GM23338 (cell line): ENCODE results near the gene NDUFV2. TPM values are rescaled to one million over a fixed set of nuclear protein-coding genes. Genes with fewer than 3 reads are reported as not detected.

Experiments used
- ATAC-seq: fragments of 200-7000 bp; cut with Tn5 transposase; 3 replicates; pipeline ENCODE4 v1.9.1; 2020
- DNase-seq: peaks from one replicate; pipeline ENCODE4 v3.0.0-alpha.2; 2015; ENCODE audit warnings: low spot score
- H2AFZ ChIP-seq: fragments of 200-600 bp; sonication (generic); 2 replicates; pipeline ENCODE4 v1.8.0; 2016; ENCODE audit warnings: antibody characterized with exemption, mild to moderate bottlenecking, moderate library complexity
- H3F3A ChIP-seq: fragments of 200-600 bp; sonication (generic); replicated peaks from 2 replicates; pipeline ENCODE4 v1.8.0; 2017; ENCODE audit warnings: antibody characterized with exemption, mixed run types, low read depth
- H3K27ac ChIP-seq: fragments of 200-600 bp; sonication (generic); 2 replicates; pipeline ENCODE4 v1.6.1; 2016; ENCODE audit warnings: low read depth
- H3K27me3 ChIP-seq: fragments of 200-600 bp; sonication (generic); 2 replicates; pipeline ENCODE4 v1.8.0; 2016; ENCODE audit warnings: mild to moderate bottlenecking, mixed run types, moderate library complexity; ENCODE audit not compliant: insufficient read depth
- H3K36me3 ChIP-seq: fragments of 200-600 bp; sonication (generic); 2 replicates; pipeline ENCODE4 v1.8.0; 2016; ENCODE audit warnings: mild to moderate bottlenecking; ENCODE audit not compliant: insufficient read depth
- H3K4me1 ChIP-seq: fragments of 200-600 bp; sonication (generic); 2 replicates; pipeline ENCODE4 v1.8.0; 2016; ENCODE audit warnings: mild to moderate bottlenecking, moderate library complexity; ENCODE audit not compliant: insufficient read depth
- H3K4me2 ChIP-seq: fragments of 200-600 bp; sonication (generic); 2 replicates; pipeline ENCODE4 v1.7.1; 2017; ENCODE audit warnings: mixed run types
- H3K4me3 ChIP-seq: fragments of 200-600 bp; sonication (generic); 2 replicates; pipeline ENCODE4 v1.6.1; 2016; ENCODE audit warnings: mixed run types
- H3K79me2 ChIP-seq: fragments of 200-600 bp; sonication (generic); replicated peaks from 2 replicates; pipeline ENCODE4 v1.8.0; 2017; ENCODE audit warnings: mild to moderate bottlenecking; ENCODE audit not compliant: insufficient read depth
- H3K9me2 ChIP-seq: fragments of 200-600 bp; sonication (generic); 2 replicates; pipeline ENCODE4 v1.8.0; 2017; ENCODE audit not compliant: insufficient read depth
- H4K20me1 ChIP-seq: fragments of 200-600 bp; sonication (generic); replicated peaks from 2 replicates; pipeline ENCODE4 v1.8.0; 2017; ENCODE audit warnings: mild to moderate bottlenecking; ENCODE audit not compliant: insufficient read depth
- H3K27ac Mint-ChIP-seq: 2 replicates; pipeline ENCODE4 v1.8.0; 2020; ENCODE audit warnings: inconsistent platforms, mild to moderate bottlenecking, moderate library complexity, mixed read lengths
- H3K27me3 Mint-ChIP-seq: 3 replicates; pipeline ENCODE4 v1.8.0; 2022; ENCODE audit warnings: low read depth, mild to moderate bottlenecking, moderate library complexity, mixed read lengths, inconsistent platforms; ENCODE audit not compliant: insufficient read depth, poor library complexity
- H3K36me3 Mint-ChIP-seq: 3 replicates; pipeline ENCODE4 v1.8.0; 2021; ENCODE audit warnings: low read depth, mild to moderate bottlenecking, inconsistent platforms, moderate library complexity, mixed read lengths
- H3K4me1 Mint-ChIP-seq: 3 replicates; pipeline ENCODE4 v1.8.0; 2020; ENCODE audit warnings: mild to moderate bottlenecking, inconsistent platforms, mixed read lengths
- H3K4me3 Mint-ChIP-seq: 3 replicates; pipeline ENCODE4 v1.8.0; 2021; ENCODE audit warnings: moderate library complexity, mild to moderate bottlenecking, inconsistent platforms, mixed read lengths
- H3K9me3 Mint-ChIP-seq: 3 replicates; pipeline ENCODE4 v1.8.0; 2020; ENCODE audit warnings: moderate library complexity, mild to moderate bottlenecking, inconsistent platforms, mixed read lengths
- CREB1 ChIP-seq: fragments of 250-450 bp; sonication (Bioruptor Pico); IDR thresholded peaks from 2 replicates; pipeline ENCODE4 v1.5.0; 2020; ENCODE audit warnings: low read depth, mild to moderate bottlenecking, moderate library complexity
- EZH2 ChIP-seq: fragments of 200-600 bp; sonication (generic); IDR thresholded peaks from one replicate; pipeline ENCODE4 v1.8.0; 2017; ENCODE audit warnings: antibody characterized with exemption, mild to moderate bottlenecking, low read depth; ENCODE audit not compliant: unreplicated experiment
- EZH2phosphoT487 ChIP-seq: fragments of 200-600 bp; sonication (generic); IDR thresholded peaks from one replicate; pipeline ENCODE4 v1.8.1; 2018; ENCODE audit warnings: antibody characterized with exemption; ENCODE audit not compliant: unreplicated experiment
- NANOG ChIP-seq: IDR thresholded peaks from 2 replicates; pipeline ENCODE4 v1.6.1; 2016; ENCODE audit warnings: antibody characterized with exemption, borderline replicate concordance
- STAT1 ChIP-seq: IDR thresholded peaks from one replicate; pipeline ENCODE4 v1.6.1; 2016; ENCODE audit warnings: antibody characterized with exemption; ENCODE audit not compliant: unreplicated experiment
- ZNF114 ChIP-seq: fragments of 250-450 bp; sonication (Bioruptor Pico); IDR thresholded peaks from 2 replicates; pipeline ENCODE4 v1.5.0; 2020; ENCODE audit warnings: mild to moderate bottlenecking, moderate library complexity
- ZNF331 ChIP-seq: fragments of 250-450 bp; sonication (Bioruptor Pico); IDR thresholded peaks from 2 replicates; pipeline ENCODE4 v1.5.0; 2020; ENCODE audit warnings: low read depth, mild to moderate bottlenecking, moderate library complexity
- polyA plus RNA-seq: library from polyadenylated mRNA; unstranded; fragments of >200 nt; fragmentation: Nextera tagmentation; extraction: Ambion mirVana; gene quantifications from 2 replicates; pipeline ENCODE4 v1.2.1, GENCODE V29; 2016
- total RNA-seq: library from RNA; depleted of rRNA; stranded (reverse); fragments of >200 nt; shearing (Covaris generic); gene quantifications from 2 replicates; pipeline ENCODE4 v1.2.3, GENCODE V29; 2014
- TF ChIP-seq, protein P1 (sequence below): IDR thresholded peaks from one replicate; pipeline ENCODE4 v1.6.1; 2018; ENCODE audit warnings: antibody characterized with exemption; ENCODE audit not compliant: unreplicated experiment
- TF ChIP-seq, protein P2 (sequence below), 2 experiments: fragments of 200-600 bp in 1 of 2; sonication (generic) in 1 of 2; conservative IDR thresholded peaks; 2 replicates each; pipeline versions ENCODE4 v1.5.1 to v1.6.1; 2016 to 2017; ENCODE audit warnings: antibody characterized with exemption in 2 of 2, low read depth in 2 of 2, mild to moderate bottlenecking in 2 of 2, moderate library complexity in 1 of 2
- TF ChIP-seq, protein P3 (sequence below): IDR thresholded peaks from 2 replicates; pipeline ENCODE4 v1.6.1; 2016; ENCODE audit warnings: antibody characterized with exemption

Gene NDUFV2
- total and polyA plus RNA-seq, 2 experiments from 2014 or later, result 157 to 577 TPM

DNA sequence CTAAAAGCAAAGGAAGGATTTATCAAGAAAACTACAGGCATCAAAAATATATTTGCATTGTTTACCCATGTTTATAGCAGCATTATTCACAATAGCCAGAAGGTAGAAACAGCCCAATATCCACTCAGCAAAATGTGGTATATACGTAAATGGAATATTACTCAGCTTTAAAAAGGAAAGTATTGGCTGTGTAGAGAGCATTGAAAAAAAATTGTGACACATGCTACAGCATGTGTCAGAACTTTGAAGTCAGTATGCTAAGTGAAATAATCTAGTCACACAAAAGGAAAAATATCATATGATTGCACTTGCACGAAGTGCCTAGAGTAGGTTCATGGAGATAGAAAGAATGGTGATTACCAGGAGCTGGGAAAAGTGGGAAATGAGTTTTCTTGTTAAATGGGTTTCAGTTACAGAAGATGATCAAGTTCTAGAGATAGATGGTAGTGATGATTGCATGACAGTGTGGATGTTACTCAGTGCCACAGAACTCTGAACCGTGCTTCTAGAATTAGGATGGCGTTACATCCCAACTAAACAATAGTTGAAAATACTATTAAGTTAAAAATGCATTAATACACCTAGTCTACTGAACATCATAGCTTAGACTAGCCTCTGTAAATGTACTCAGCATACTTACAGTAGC is 54.2 kb downstream of the NDUFV2 start (continued):
- TF ChIP-seq, protein P1, sequence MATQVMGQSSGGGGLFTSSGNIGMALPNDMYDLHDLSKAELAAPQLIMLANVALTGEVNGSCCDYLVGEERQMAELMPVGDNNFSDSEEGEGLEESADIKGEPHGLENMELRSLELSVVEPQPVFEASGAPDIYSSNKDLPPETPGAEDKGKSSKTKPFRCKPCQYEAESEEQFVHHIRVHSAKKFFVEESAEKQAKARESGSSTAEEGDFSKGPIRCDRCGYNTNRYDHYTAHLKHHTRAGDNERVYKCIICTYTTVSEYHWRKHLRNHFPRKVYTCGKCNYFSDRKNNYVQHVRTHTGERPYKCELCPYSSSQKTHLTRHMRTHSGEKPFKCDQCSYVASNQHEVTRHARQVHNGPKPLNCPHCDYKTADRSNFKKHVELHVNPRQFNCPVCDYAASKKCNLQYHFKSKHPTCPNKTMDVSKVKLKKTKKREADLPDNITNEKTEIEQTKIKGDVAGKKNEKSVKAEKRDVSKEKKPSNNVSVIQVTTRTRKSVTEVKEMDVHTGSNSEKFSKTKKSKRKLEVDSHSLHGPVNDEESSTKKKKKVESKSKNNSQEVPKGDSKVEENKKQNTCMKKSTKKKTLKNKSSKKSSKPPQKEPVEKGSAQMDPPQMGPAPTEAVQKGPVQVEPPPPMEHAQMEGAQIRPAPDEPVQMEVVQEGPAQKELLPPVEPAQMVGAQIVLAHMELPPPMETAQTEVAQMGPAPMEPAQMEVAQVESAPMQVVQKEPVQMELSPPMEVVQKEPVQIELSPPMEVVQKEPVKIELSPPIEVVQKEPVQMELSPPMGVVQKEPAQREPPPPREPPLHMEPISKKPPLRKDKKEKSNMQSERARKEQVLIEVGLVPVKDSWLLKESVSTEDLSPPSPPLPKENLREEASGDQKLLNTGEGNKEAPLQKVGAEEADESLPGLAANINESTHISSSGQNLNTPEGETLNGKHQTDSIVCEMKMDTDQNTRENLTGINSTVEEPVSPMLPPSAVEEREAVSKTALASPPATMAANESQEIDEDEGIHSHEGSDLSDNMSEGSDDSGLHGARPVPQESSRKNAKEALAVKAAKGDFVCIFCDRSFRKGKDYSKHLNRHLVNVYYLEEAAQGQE, result no peak
- TF ChIP-seq EZH2phosphoT487 (no peak), NANOG (no peak)

DNA sequence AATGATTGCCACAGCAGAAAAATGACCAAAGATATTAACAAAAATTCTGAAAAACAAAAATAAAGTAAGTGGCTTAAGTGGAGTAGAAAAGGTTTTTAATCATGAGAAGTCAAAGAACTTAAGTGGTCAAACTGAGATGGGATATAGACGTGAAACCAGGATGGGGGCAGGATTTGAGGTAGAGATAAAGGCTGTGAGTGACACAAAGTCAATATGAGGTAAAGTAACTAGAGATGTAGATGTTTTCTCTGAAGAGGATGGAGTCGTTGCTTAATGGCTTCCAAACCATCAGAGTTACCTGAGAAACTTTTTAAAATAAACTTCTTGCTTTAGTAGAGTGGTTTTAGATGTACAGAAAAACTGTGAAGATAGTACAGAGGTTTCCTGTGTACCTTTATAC is 55.3 kb downstream of the NDUFV2 start:
- no peaks in the 10 kb centered on the region for H3F3A ChIP-seq
- H4K20me1 ChIP-seq, result peaks cover 7% of the 10 kb centered on the region; the same call in 1 of the 2 replicates
- peaks cover 88% of the 10 kb centered on the region for H3K79me2 ChIP-seq
- no peak overlapping the region for H2AFZ ChIP-seq
- Mint-ChIP-seq H3K9me3 (peaks cover 10% of the 10 kb centered on the region), H3K36me3 (peaks cover 13% of the 10 kb centered on the region), H3K4me1 (no peaks in the 10 kb centered on the region), H3K27ac (no peak overlapping the region), H3K4me3 (no peak overlapping the region), H3K27me3 (peaks cover 2% of the 10 kb centered on the region)
- H3K4me2 ChIP-seq, result no peak overlapping the region
- H3K4me1 ChIP-seq, result no peaks in the 10 kb centered on the region
- no peak for DNase-seq
- no peaks in the 10 kb centered on the region for H3K9me2 ChIP-seq
- no peak overlapping the region for H3K27ac ChIP-seq
- no peak for ATAC-seq
- no peaks in the 10 kb centered on the region for H3K27me3 ChIP-seq
- no peak overlapping the region for H3K4me3 ChIP-seq
- no peaks in the 10 kb centered on the region for H3K36me3 ChIP-seq
- TF ChIP-seq, protein P2, sequence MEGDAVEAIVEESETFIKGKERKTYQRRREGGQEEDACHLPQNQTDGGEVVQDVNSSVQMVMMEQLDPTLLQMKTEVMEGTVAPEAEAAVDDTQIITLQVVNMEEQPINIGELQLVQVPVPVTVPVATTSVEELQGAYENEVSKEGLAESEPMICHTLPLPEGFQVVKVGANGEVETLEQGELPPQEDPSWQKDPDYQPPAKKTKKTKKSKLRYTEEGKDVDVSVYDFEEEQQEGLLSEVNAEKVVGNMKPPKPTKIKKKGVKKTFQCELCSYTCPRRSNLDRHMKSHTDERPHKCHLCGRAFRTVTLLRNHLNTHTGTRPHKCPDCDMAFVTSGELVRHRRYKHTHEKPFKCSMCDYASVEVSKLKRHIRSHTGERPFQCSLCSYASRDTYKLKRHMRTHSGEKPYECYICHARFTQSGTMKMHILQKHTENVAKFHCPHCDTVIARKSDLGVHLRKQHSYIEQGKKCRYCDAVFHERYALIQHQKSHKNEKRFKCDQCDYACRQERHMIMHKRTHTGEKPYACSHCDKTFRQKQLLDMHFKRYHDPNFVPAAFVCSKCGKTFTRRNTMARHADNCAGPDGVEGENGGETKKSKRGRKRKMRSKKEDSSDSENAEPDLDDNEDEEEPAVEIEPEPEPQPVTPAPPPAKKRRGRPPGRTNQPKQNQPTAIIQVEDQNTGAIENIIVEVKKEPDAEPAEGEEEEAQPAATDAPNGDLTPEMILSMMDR (conservative IDR thresholded peaks at IDR 0.05; ENCODE audit: low read depth in 2 of 2), result no peak
- TF ChIP-seq CREB1 (CRISPR knock-in tag) (no peak), EZH2phosphoT487 (no peak), NANOG (no peak), ZNF114 (no peak), EZH2 (no peak), STAT1 (no peak), ZNF331 (CRISPR knock-in tag) (no peak)
- TF ChIP-seq, protein P3, sequence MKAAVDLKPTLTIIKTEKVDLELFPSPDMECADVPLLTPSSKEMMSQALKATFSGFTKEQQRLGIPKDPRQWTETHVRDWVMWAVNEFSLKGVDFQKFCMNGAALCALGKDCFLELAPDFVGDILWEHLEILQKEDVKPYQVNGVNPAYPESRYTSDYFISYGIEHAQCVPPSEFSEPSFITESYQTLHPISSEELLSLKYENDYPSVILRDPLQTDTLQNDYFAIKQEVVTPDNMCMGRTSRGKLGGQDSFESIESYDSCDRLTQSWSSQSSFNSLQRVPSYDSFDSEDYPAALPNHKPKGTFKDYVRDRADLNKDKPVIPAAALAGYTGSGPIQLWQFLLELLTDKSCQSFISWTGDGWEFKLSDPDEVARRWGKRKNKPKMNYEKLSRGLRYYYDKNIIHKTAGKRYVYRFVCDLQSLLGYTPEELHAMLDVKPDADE, result no peak
- TF ChIP-seq, protein P1, result no peak
